HepG2 (cell line): ENCODE data around the gene GIMAP4. TPM values are rescaled to one million over a fixed set of nuclear protein-coding genes. Genes with fewer than 3 reads are reported as not detected.

Experiments used
- ATAC-seq: fragments of 200-7000 bp; cut with Tn5 transposase; 3 replicates; pipeline ENCODE4 v1.9.1; 2020; ENCODE audit warnings: mild to moderate bottlenecking, moderate library complexity
- BruUV-seq: library from RNA; stranded (reverse); fragments of 400-500 nt; replicated peaks from 2 replicates; lab custom pipeline; 2021; lab: Mats Ljungman, UMichigan
- CTCF ChIA-PET: fragments of 300-600 bp; formaldehyde crosslinking; extraction: SDS; loops from one replicate; lab custom pipeline; 2021; ENCODE audit warnings: low total read pairs, inconsistent platforms, low intra/inter-chr PET ratio; lab: Yijun Ruan, JAX
- POLR2A ChIA-PET: fragments of 350-600 bp; sonication (Branson Sonifier 250); formaldehyde crosslinking; loops from one replicate; lab custom pipeline; 2020; ENCODE audit warnings: antibody characterized with exemption, inconsistent platforms; lab: Yijun Ruan, JAX
- DNase-seq: peaks from one replicate; pipeline ENCODE4 v3.0.0-alpha.2; 2015; ENCODE audit warnings: low spot score
- FAIRE-seq: peaks from 3 replicates; lab custom pipeline; 2011; peaks lifted over from hg19 to GRCh38; lab: Jason Lieb, UNC
- H2AFZ ChIP-seq: one replicate; pipeline ENCODE4 v1.6.1; 2011; ENCODE audit warnings: low read length, inconsistent platforms
- H3K27ac ChIP-seq: fragments of 300-600 bp; 3 replicates; pipeline ENCODE4 v1.8.0; 2011; ENCODE audit warnings: mixed run types, mild to moderate bottlenecking, mixed read lengths, low read length, inconsistent platforms; ENCODE audit not compliant: insufficient read depth; ENCODE audit errors: extremely low read length
- H3K27me3 ChIP-seq, 2 experiments: fragments of 200-600 bp in 1 of 2; 2 replicates in 1 of 2; 3 replicates in 1 of 2; pipeline versions ENCODE4 v1.6.0 to v1.8.0; 2011; ENCODE audit warnings: low read length in 2 of 2, mild to moderate bottlenecking in 2 of 2, moderate library complexity in 2 of 2, inconsistent platforms in 1 of 2; ENCODE audit not compliant: insufficient read depth in 2 of 2, control insufficient read depth in 1 of 2
- H3K36me3 ChIP-seq, 2 experiments: fragments of 200-600 bp in 1 of 2; replicated peaks in 1 of 2; 2 replicates in 1 of 2; 3 replicates in 1 of 2; pipeline versions ENCODE4 v1.5.1 to v1.8.0; 2011; ENCODE audit warnings: low read length in 2 of 2, inconsistent platforms in 1 of 2; ENCODE audit not compliant: insufficient read depth in 2 of 2, control insufficient read depth in 1 of 2
- H3K4me1 ChIP-seq: 2 replicates; pipeline ENCODE4 v1.5.1; 2012; ENCODE audit warnings: low read length, inconsistent platforms; ENCODE audit not compliant: insufficient read depth
- H3K4me2 ChIP-seq: 2 replicates; pipeline ENCODE4 v1.6.0; 2011; ENCODE audit warnings: low read depth, low read length, inconsistent platforms
- H3K4me3 ChIP-seq, 3 experiments: fragments of 200-600 bp in 1 of 3; sonication (generic), shearing (Covaris generic) in 1 of 3; replicated peaks in 1 of 3; 2 replicates each; pipeline ENCODE4 v1.5.1; 2011 to 2016; ENCODE audit warnings: low read length in 3 of 3, inconsistent platforms in 2 of 3, low read depth in 2 of 3, mild to moderate bottlenecking in 2 of 3, control low read depth in 1 of 3, mixed read lengths in 1 of 3; ENCODE audit not compliant: insufficient read depth in 1 of 3
- H3K79me2 ChIP-seq: one replicate; pipeline ENCODE4 v1.6.1; 2011; ENCODE audit warnings: low read length, inconsistent platforms; ENCODE audit not compliant: insufficient read depth
- H3K9ac ChIP-seq: 2 replicates; pipeline ENCODE4 v1.6.0; 2011; ENCODE audit warnings: mild to moderate bottlenecking, low read depth, low read length, inconsistent platforms; ENCODE audit not compliant: insufficient read depth
- H3K9me3 ChIP-seq: 2 replicates; pipeline ENCODE4 v1.5.1; 2012; ENCODE audit warnings: mild to moderate bottlenecking, low read length
- H4K20me1 ChIP-seq: 2 replicates; pipeline ENCODE4 v1.6.0; 2011; ENCODE audit warnings: inconsistent platforms, mild to moderate bottlenecking, low read length, moderate library complexity; ENCODE audit not compliant: insufficient read depth
- ATF1 ChIP-seq: IDR thresholded peaks from 2 replicates; pipeline ENCODE4 v1.6.1; 2016; ENCODE audit warnings: mild to moderate bottlenecking, control low read depth
- CC2D1A ChIP-seq: sonication (generic); formaldehyde crosslinking; IDR thresholded peaks from 2 replicates; pipeline ENCODE4 v1.8.1; 2023; ENCODE audit warnings: mild to moderate bottlenecking, missing genetic modification reagents
- CEBPB ChIP-seq: IDR thresholded peaks from 2 replicates; pipeline ENCODE4 v1.6.1; 2011; ENCODE audit warnings: low read depth, low read length, improper control_type of control experiment, borderline replicate concordance
- GTF3A ChIP-seq: sonication (generic); formaldehyde crosslinking; conservative IDR thresholded peaks from 2 replicates; pipeline ENCODE4 v1.4.0; 2020; ENCODE audit warnings: mild to moderate bottlenecking, missing genetic modification reagents
- KMT2A ChIP-seq: sonication (generic); formaldehyde crosslinking; IDR thresholded peaks from 2 replicates; pipeline ENCODE4 v1.4.0; 2020; ENCODE audit warnings: missing genetic modification reagents
- MAX ChIP-seq: IDR thresholded peaks from 2 replicates; pipeline ENCODE4 v1.6.1; 2012; ENCODE audit warnings: inconsistent platforms
- NFRKB ChIP-seq: fragments of 450-650 bp; IDR thresholded peaks from 2 replicates; pipeline ENCODE4 v1.6.1; 2017
- RFXANK ChIP-seq: IDR thresholded peaks from 2 replicates; pipeline ENCODE4 v1.6.1; 2016
- SMC3 ChIP-seq: IDR thresholded peaks from 2 replicates; pipeline ENCODE4 v1.6.1; 2011; ENCODE audit warnings: low read length, improper control_type of control experiment
- SP5 ChIP-seq: IDR thresholded peaks from 2 replicates; pipeline ENCODE4 v1.6.1; 2016; ENCODE audit warnings: low read depth, borderline replicate concordance
- TRAFD1 ChIP-seq: sonication (generic); formaldehyde crosslinking; IDR thresholded peaks from 2 replicates; pipeline ENCODE4 v1.5.1; 2020; ENCODE audit warnings: missing genetic modification reagents, mild to moderate bottlenecking, borderline replicate concordance
- YY1 ChIP-seq: IDR thresholded peaks from 2 replicates; pipeline ENCODE4 v1.6.1; 2011; ENCODE audit warnings: low read length, low read depth, moderate library complexity, mild to moderate bottlenecking; ENCODE audit not compliant: insufficient read depth, insufficient replicate concordance
- ZNF10 ChIP-seq: sonication (generic); formaldehyde crosslinking; IDR thresholded peaks from 2 replicates; pipeline ENCODE4 v1.4.0; 2020; ENCODE audit warnings: mild to moderate bottlenecking, low read depth, missing genetic modification reagents, borderline replicate concordance
- ZNF430 ChIP-seq: sonication (generic); formaldehyde crosslinking; IDR thresholded peaks from 2 replicates; pipeline ENCODE4 v1.9.0; 2021; ENCODE audit warnings: mild to moderate bottlenecking, missing genetic modification reagents
- ZNF432 ChIP-seq: sonication (generic); formaldehyde crosslinking; IDR thresholded peaks from 2 replicates; pipeline ENCODE4 v1.5.0; 2020; ENCODE audit warnings: missing genetic modification reagents, mild to moderate bottlenecking, borderline replicate concordance
- ZNF775 ChIP-seq: sonication (generic); formaldehyde crosslinking; IDR thresholded peaks from 2 replicates; pipeline ENCODE4 v1.4.0; 2020; ENCODE audit warnings: missing genetic modification reagents, mild to moderate bottlenecking, moderate library complexity, borderline replicate concordance
- ZNF891 ChIP-seq: sonication (generic); formaldehyde crosslinking; IDR thresholded peaks from 2 replicates; pipeline ENCODE4 v1.5.0; 2020; ENCODE audit warnings: mild to moderate bottlenecking, missing genetic modification reagents
- WGBS: methylation state at CpG from one replicate; pipeline ENCODE4 v1.1.6; 2017; ENCODE audit warnings: low lambda C conversion rate; 5-methylcytosine and 5-hydroxymethylcytosine counted together
- in situ Hi-C: cut with HindIII; loops from 2 replicates; pipeline ENCODE4 v1.10.0; 2017; ENCODE audit warnings: low pct_unique_long_range_greater_than_20kb; ENCODE audit not compliant: extremely low pct_ligation_motif_present
- intact Hi-C: fragments of 100-400 bp; cut with micrococcal nuclease; formaldehyde crosslinking; loops from one replicate; pipeline ENCODE4 v1.10.0; 2022; ENCODE audit not compliant: unreplicated experiment
- polyA plus RNA-seq, 8 experiments: library from polyadenylated mRNA; depleted of rRNA in 3 of 8; stranded (reverse) in 7 of 8; unstranded in 1 of 8; fragments of >200 nt; fragmentation: Illumina TruSeq in 4 of 8; extraction: Trizol in 4 of 8; gene quantifications; 2 replicates each; pipeline versions ENCODE4 v1.2.1 to v1.2.3, GENCODE V29; 2011 to 2016; ENCODE audit warnings: low read depth in 4 of 8, missing spikeins in 1 of 8, mixed read lengths in 1 of 8; ENCODE audit not compliant: insufficient read depth in 1 of 8
- total RNA-seq, 5 experiments: library from RNA; depleted of rRNA; stranded (reverse); fragments of >200 nt; fragmentation: Illumina TruSeq; extraction: Trizol; gene quantifications; 2 replicates each; pipeline ENCODE4 v1.2.3, GENCODE V29; 2016; ENCODE audit warnings: low read depth in 1 of 5

GIMAP4 gene
- total and polyA plus RNA-seq, 2 of the 13 experiments (the other 11 are each of a cell fraction or from before 2014, with no cell fraction given) = not detected

DNA sequence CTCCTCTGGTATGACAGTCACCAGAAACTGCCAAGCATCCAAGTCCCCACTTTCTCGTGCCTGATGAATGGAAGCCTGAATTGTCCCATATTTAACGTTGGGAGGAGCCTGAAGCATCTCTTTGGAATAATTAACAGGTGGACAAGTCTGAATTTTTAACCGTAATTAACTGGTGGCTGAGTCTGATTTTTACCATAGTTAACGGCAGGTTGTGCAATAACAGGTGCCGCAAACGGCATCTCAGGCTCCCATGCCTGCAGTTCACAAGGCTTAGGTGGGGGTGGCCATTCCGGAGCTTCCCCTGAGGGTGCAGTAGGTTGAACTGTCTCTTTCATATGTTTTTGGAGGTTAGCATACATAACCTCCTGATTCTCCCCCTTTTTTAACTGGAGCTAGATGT lies 2.0 kb upstream of the GIMAP4 start:
- in situ Hi-C loops = no loop called here
- no peak for ATAC-seq

GRCh38 chr7:150566123-150566522 lies 1.1 kb upstream of the GIMAP4 start:
- DNase-seq (no peak), FAIRE-seq (no peak)
- no peak overlapping the region for H3K4me2 ChIP-seq
- no peaks in the 10 kb centered on the region for H4K20me1 ChIP-seq
- H3K36me3 ChIP-seq = no peaks in the 10 kb centered on the region
- no peak overlapping the region for H3K4me3 ChIP-seq
- WGBS = 64% methylated on average over 3 of the region's 3 CpGs
- no peak overlapping the region for H3K27ac ChIP-seq
- POLR2A ChIA-PET = no interaction called here
- H3K79me2 ChIP-seq = no peaks in the 10 kb centered on the region
- H3K9ac ChIP-seq = no peak overlapping the region
- no peaks in the 10 kb centered on the region for H3K4me1 ChIP-seq
- TF ChIP-seq ZNF775 (CRISPR knock-in tag) (no peak), MAX (no peak), ZNF430 (CRISPR knock-in tag) (no peak), ATF1 (CRISPR knock-in tag) (no peak), TRAFD1 (CRISPR knock-in tag) (no peak), ZNF432 (no peak), KMT2A (CRISPR knock-in tag) (no peak), SMC3 (no peak), ZNF10 (CRISPR knock-in tag) (no peak), SP5 (CRISPR knock-in tag) (no peak), CC2D1A (no peak), YY1 (no peak), ZNF891 (CRISPR knock-in tag) (no peak), RFXANK (CRISPR knock-in tag) (no peak)
- TF ChIP-seq, all 625 proteins: peak for 0
- no peak for ATAC-seq
- no peak overlapping the region for H2AFZ ChIP-seq
- peaks cover 0 to 12% of the 10 kb centered on the region in 2 experiments; a peak in 1 of 5 replicates for H3K27me3 ChIP-seq
- CTCF ChIA-PET = no interaction called here
- H3K9me3 ChIP-seq = peaks cover under 1% of the 10 kb centered on the region; the same call in 1 of the 2 replicates
- intact Hi-C loops (no loop called here), in situ Hi-C loops (no loop called here)
- BruUV-seq = no TSS peak

More for the DNA sequence above, 2.0 kb upstream of the GIMAP4 start:
- Histone ChIP-seq H2AFZ (no peak overlapping the region), H3K4me3 (no peak overlapping the region), H3K36me3 (no peaks in the 10 kb centered on the region), H4K20me1 (no peaks in the 10 kb centered on the region), H3K4me2 (no peak overlapping the region), H3K4me1 (no peaks in the 10 kb centered on the region), H3K79me2 (no peaks in the 10 kb centered on the region), H3K27ac (no peak overlapping the region), H3K9me3 (peaks cover 9% of the 10 kb centered on the region; the same call in 1 of the 2 replicates), H3K9ac (no peak overlapping the region), H3K27me3 (peaks cover 0 to 12% of the 10 kb centered on the region in 2 experiments; a peak in 1 of 5 replicates)
- intact Hi-C loops = no loop called here
- TF ChIP-seq CEBPB = peak; percentile 21; the same call in 1 of the 2 replicates
- TF ChIP-seq NFRKB = no peak
- no peak for TF ChIP-seq GTF3A (CRISPR knock-in tag)
- POLR2A ChIA-PET = no interaction called here
- CTCF ChIA-PET = no interaction called here
- no TSS peak for BruUV-seq
- no peak for DNase-seq
- FAIRE-seq = no peak
- WGBS = 11% methylated on average over 7 of the region's 7 CpGs
